ENCODE measurements around the gene HEATR9. TPM values are rescaled to one million over a fixed set of nuclear protein-coding genes. Genes with fewer than 3 reads are reported as not detected.

HEATR9 gene
- total and polyA plus RNA-seq, 2 of the 13 experiments (the other 11 are each of a cell fraction or from before 2014, with no cell fraction given) = not detected

DNA sequence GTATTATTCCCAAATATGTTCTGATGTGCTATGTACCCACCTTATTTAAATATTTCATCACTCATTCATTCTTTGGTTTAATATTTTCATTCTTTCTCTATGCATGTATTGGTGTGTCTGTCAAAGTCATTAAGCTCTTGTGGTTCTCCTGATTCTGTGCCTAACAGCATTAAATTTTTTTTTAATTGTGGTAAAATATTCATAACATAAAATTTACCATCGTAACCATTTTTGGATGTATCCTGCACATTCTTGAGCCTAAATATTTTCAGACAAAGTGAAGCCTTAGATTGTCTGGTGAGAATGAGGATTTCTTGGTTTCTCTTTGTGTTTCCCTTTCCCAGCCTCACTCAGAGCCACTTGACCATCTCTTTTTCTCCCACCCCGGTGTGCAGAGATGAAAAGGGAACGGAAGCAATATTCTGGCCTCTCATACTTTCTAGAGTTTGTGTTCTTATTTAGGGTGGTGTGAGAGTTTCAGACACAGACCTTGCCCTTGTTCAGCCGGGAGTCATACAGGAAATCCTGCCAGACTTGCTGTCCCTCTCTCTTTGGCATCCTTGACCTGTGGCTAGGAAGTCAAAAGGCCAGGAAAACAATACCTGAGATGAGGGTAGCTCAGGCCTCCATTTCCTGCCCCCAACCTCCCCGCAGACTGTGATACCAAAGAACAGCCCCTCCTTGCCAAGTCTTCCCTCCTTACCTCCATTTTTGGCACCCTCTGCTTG, 6.5 kb upstream of the HEATR9 start (continued):
- TF ChIP-seq ZBTB46 (CRISPR knock-in tag; IDR thresholded peaks at IDR 0.05; ENCODE audit: borderline replicate concordance) (no peak), PAWR (CRISPR knock-in tag; IDR thresholded peaks at IDR 0.05; ENCODE audit: borderline replicate concordance) (no peak), HBP1 (CRISPR knock-in tag; IDR thresholded peaks at IDR 0.05; ENCODE audit: low read depth) (no peak), ZNF350 (CRISPR knock-in tag; IDR thresholded peaks at IDR 0.05; ENCODE audit: borderline replicate concordance, low read depth) (no peak), ZNF570 (CRISPR knock-in tag; IDR thresholded peaks at IDR 0.05; ENCODE audit: borderline replicate concordance) (no peak), GLI4 (CRISPR knock-in tag; IDR thresholded peaks at IDR 0.05; ENCODE audit: borderline replicate concordance) (no peak), ZIK1 (CRISPR knock-in tag; IDR thresholded peaks at IDR 0.05; ENCODE audit: borderline replicate concordance, low read depth) (no peak), TCF7 (IDR thresholded peaks at IDR 0.05; ENCODE audit: low read depth) (peak; percentile 43; the same call in 1 of the 2 replicates), SALL1 (CRISPR knock-in tag; IDR thresholded peaks at IDR 0.05) (peak; percentile 85), TFE3 (CRISPR knock-in tag; IDR thresholded peaks at IDR 0.05) (no peak), ZFY (CRISPR knock-in tag; IDR thresholded peaks at IDR 0.05) (no peak), SCMH1 (CRISPR knock-in tag; IDR thresholded peaks at IDR 0.05; ENCODE audit: borderline replicate concordance) (no peak), TMF1 (CRISPR knock-in tag; IDR thresholded peaks at IDR 0.05; ENCODE audit: low read depth) (no peak), ZBTB34 (CRISPR knock-in tag; IDR thresholded peaks at IDR 0.05) (no peak), ZNF30 (CRISPR knock-in tag; IDR thresholded peaks at IDR 0.05) (no peak), HINFP (CRISPR knock-in tag; IDR thresholded peaks at IDR 0.05; ENCODE audit: low read depth) (no peak), ZNF629 (CRISPR knock-in tag; conservative IDR thresholded peaks at IDR 0.05) (no peak), PITX1 (CRISPR knock-in tag; IDR thresholded peaks at IDR 0.05) (no peak), ATF1 (CRISPR knock-in tag; IDR thresholded peaks at IDR 0.05) (no peak), ZBTB20 (CRISPR knock-in tag; IDR thresholded peaks at IDR 0.05; ENCODE audit: borderline replicate concordance, low read depth) (no peak), ZNF496 (CRISPR knock-in tag; IDR thresholded peaks at IDR 0.05; ENCODE audit: insufficient replicate concordance) (no peak), MIER3 (CRISPR knock-in tag; IDR thresholded peaks at IDR 0.05; ENCODE audit: borderline replicate concordance) (no peak), ELF1 (CRISPR knock-in tag; IDR thresholded peaks at IDR 0.05) (no peak)

All from HepG2 (cell line).